ENCODE results near the gene TRAF1. TPM values are rescaled to one million over a fixed set of nuclear protein-coding genes. Genes with fewer than 3 reads are reported as not detected.

TRAF1 gene
- total RNA-seq, 1 donor from 2014 or later, result 1.4 TPM

GRCh38 chr9:120912958-120913646 is 13.5 kb downstream of the TRAF1 start:
- no peaks in the 10 kb centered on the region for H3K9me3 Mint-ChIP-seq (ENCODE audit: unreplicated experiment)
- no peak for TF ChIP-seq CTCF (IDR thresholded peaks at IDR 0.05; ENCODE audit: unreplicated experiment)
- H3K4me1 Mint-ChIP-seq (ENCODE audit: unreplicated experiment), result peaks cover 6% of the 10 kb centered on the region
- no peak overlapping the region for H3K27ac Mint-ChIP-seq (ENCODE audit: unreplicated experiment)
- H3K27me3 Mint-ChIP-seq (ENCODE audit: unreplicated experiment), result peaks cover 3% of the 10 kb centered on the region
- peaks cover 3% of the 10 kb centered on the region for H3K36me3 Mint-ChIP-seq (ENCODE audit: low read depth, unreplicated experiment)
- no peak overlapping the region for H3K4me3 Mint-ChIP-seq (ENCODE audit: unreplicated experiment)
- no peak for DNase-seq (ENCODE audit: low spot score)

- peaks cover 6% of the 10 kb centered on the region for H3K4me1 Mint-ChIP-seq (ENCODE audit: unreplicated experiment)
- H3K36me3 Mint-ChIP-seq (ENCODE audit: low read depth, unreplicated experiment), result no peaks in the 10 kb centered on the region
- peaks cover 1% of the 10 kb centered on the region for H3K27me3 Mint-ChIP-seq (ENCODE audit: unreplicated experiment)
- no peak for DNase-seq (ENCODE audit: low spot score)
- H3K9me3 Mint-ChIP-seq (ENCODE audit: unreplicated experiment), result no peaks in the 10 kb centered on the region
- H3K4me3 Mint-ChIP-seq (ENCODE audit: unreplicated experiment), result no peak overlapping the region
- TF ChIP-seq CTCF (IDR thresholded peaks at IDR 0.05; ENCODE audit: unreplicated experiment), result no peak
- no peak overlapping the region for H3K27ac Mint-ChIP-seq (ENCODE audit: unreplicated experiment)
Measured at GRCh38 chr9:120911295-120911837, 15.2 kb downstream of the TRAF1 start.

GRCh38 chr9:120910643-120911042 is 16.0 kb downstream of the TRAF1 start:
- H3K36me3 Mint-ChIP-seq (ENCODE audit: low read depth, unreplicated experiment), result no peaks in the 10 kb centered on the region
- no peak overlapping the region for H3K4me3 Mint-ChIP-seq (ENCODE audit: unreplicated experiment)
- DNase-seq (ENCODE audit: low spot score), result no peak
- H3K27me3 Mint-ChIP-seq (ENCODE audit: unreplicated experiment), result peaks cover 3% of the 10 kb centered on the region
- peaks cover 6% of the 10 kb centered on the region for H3K4me1 Mint-ChIP-seq (ENCODE audit: unreplicated experiment)
- H3K27ac Mint-ChIP-seq (ENCODE audit: unreplicated experiment), result no peak overlapping the region
- no peak for TF ChIP-seq CTCF (IDR thresholded peaks at IDR 0.05; ENCODE audit: unreplicated experiment)
- no peaks in the 10 kb centered on the region for H3K9me3 Mint-ChIP-seq (ENCODE audit: unreplicated experiment)

GRCh38 chr9:120909904-120910303 is 16.7 kb downstream of the TRAF1 start:
- Mint-ChIP-seq H3K27ac (ENCODE audit: unreplicated experiment) (no peak overlapping the region), H3K9me3 (ENCODE audit: unreplicated experiment) (no peaks in the 10 kb centered on the region), H3K36me3 (ENCODE audit: low read depth, unreplicated experiment) (no peaks in the 10 kb centered on the region), H3K4me1 (ENCODE audit: unreplicated experiment) (peaks cover 6% of the 10 kb centered on the region), H3K4me3 (ENCODE audit: unreplicated experiment) (no peak overlapping the region), H3K27me3 (ENCODE audit: unreplicated experiment) (peaks cover 3% of the 10 kb centered on the region)
- DNase-seq (ENCODE audit: low spot score), result no peak
- no peak for TF ChIP-seq CTCF (IDR thresholded peaks at IDR 0.05; ENCODE audit: unreplicated experiment)
